Transverse colon (tissue), 4 donors: Measurements from ENCODE around the gene TEAD2. TPM values are rescaled to one million over a fixed set of nuclear protein-coding genes. Genes with fewer than 3 reads are reported as not detected.
"Not testable (repeated sequence)": the region's sequence is repeated elsewhere in the genome, so short reads cannot be mapped to it uniquely, and the experiment has no call there.

Experiments used
- DNase-seq: peaks from one replicate; pipeline ENCODE4 v3.0.0-alpha.2; 2019
- H3K27ac ChIP-seq, 4 donors: fragments of 200-600 bp; sonication (generic); 2 replicates each; pipeline ENCODE4 v1.5.1; 2016 to 2018; ENCODE audit warnings: inconsistent platforms in 4 of 4
- H3K27me3 ChIP-seq: fragments of 200-600 bp; sonication (generic); 2 replicates; pipeline ENCODE4 v1.5.1; 2017; ENCODE audit warnings: inconsistent platforms
- H3K36me3 ChIP-seq, 4 donors: fragments of 200-600 bp; sonication (generic); 2 replicates each; pipeline ENCODE4 v1.5.1; 2017 to 2019; ENCODE audit warnings: inconsistent platforms in 4 of 4
- H3K4me1 ChIP-seq, 4 donors: fragments of 200-600 bp; sonication (generic); 2 replicates each; pipeline ENCODE4 v1.5.1; 2017 to 2020; ENCODE audit warnings: inconsistent platforms in 4 of 4
- H3K4me3 ChIP-seq, 4 donors: fragments of 200-600 bp; sonication (generic); 1 replicate in 1 of 4; 2 replicates in 3 of 4; pipeline versions ENCODE4 v1.5.1 to v1.6.1; 2017 to 2019; ENCODE audit warnings: inconsistent platforms in 4 of 4
- H3K9me3 ChIP-seq, 2 donors: fragments of 200-600 bp; sonication (generic); 2 replicates each; pipeline ENCODE4 v1.5.1; 2017 to 2019; ENCODE audit warnings: inconsistent platforms in 2 of 2
- EP300 ChIP-seq: sonication (generic); formaldehyde crosslinking; IDR thresholded peaks from one replicate; pipeline ENCODE4 v1.6.1; 2017; ENCODE audit warnings: antibody characterized with exemption, low read depth
- POLR2A ChIP-seq: fragments of 450-650 bp; IDR thresholded peaks from one replicate; pipeline ENCODE4 v1.6.1; 2016; ENCODE audit warnings: antibody characterized with exemption, mild to moderate bottlenecking, moderate library complexity
- POLR2AphosphoS5 ChIP-seq, 3 donors: sonication (generic); formaldehyde crosslinking; IDR thresholded peaks; one replicate each; pipeline ENCODE4 v1.6.1; 2016; ENCODE audit warnings: antibody characterized with exemption in 3 of 3
- WGBS, 2 donors: methylation state at CpG; one replicate each; pipeline ENCODE4 v1.1.5; 2018; ENCODE audit warnings: low coverage in 1 of 2; 5-methylcytosine and 5-hydroxymethylcytosine counted together
- in situ Hi-C, 4 donors: fragments of 200-750 bp; cut with MboI; loops; one replicate each; pipeline versions ENCODE4 v1.15.0 to v1.15.1; 2017; ENCODE audit warnings: low sequenced_read_pairs in 3 of 4, low pct_ligation_motif_present in 1 of 4, low pct_unique_long_range_greater_than_20kb in 1 of 4
- intact Hi-C: fragments of 100-400 bp; cut with DNase I; formaldehyde crosslinking; loops from one replicate; pipeline ENCODE4 v1.15.1; 2023; ENCODE audit warnings: low total_unique reads
- total RNA-seq, 4 donors: library from RNA; depleted of rRNA; stranded (reverse); fragments of >200 nt; gene quantifications; one replicate each; pipeline ENCODE4 v1.1.0, GENCODE V29; 2016
- TF ChIP-seq, protein P1 (sequence below), 5 experiments: fragments of 200-600 bp in 3 of 5; fragments of 450-650 bp in 2 of 5; sonication (generic) in 3 of 5; IDR thresholded peaks; 1 replicate in 2 of 5; 2 replicates in 3 of 5; pipeline ENCODE4 v1.5.1; 2016 to 2017; ENCODE audit warnings: antibody characterized with exemption in 5 of 5, inconsistent platforms in 3 of 5, mild to moderate bottlenecking in 2 of 5, moderate library complexity in 1 of 5

Gene TEAD2
- total RNA-seq, 4 donors from 2014 or later: 5.6 to 20.3 (median 10.9) TPM

DNA sequence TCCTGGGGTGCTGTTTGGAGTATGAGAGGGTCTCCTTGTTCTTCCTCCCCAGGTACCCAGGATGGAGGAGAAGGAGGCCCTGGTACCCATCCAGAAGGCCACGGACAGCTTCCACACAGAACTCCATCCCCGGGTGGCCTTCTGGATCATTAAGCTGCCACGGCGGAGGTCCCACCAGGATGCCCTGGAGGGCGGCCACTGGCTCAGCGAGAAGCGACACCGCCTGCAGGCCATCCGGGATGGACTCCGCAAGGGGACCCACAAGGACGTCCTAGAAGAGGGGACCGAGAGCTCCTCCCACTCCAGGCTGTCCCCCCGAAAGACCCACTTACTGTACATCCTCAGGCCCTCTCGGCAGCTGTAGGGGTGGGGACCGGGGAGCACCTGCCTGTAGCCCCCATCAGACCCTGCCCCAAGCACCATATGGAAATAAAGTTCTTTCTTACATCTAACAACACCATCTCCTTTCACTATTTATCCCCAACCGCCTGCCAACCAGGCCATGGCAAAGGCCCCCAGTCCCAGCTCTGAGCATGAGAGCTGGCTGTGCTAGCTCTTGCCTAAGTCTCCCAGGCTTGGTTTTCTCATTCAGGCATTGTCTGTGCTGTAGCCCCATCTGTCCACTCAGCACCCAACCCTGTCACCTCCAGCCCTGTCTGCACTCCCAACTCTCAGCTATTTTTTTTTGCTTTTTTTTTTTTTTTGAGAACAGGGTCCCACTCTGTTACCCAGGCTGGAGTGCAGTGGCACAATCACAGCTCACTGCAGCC is 12.6 kb upstream of the TEAD2 start:
- no peaks in the 10 kb centered on the region for H3K9me3 ChIP-seq
- no peaks in the 10 kb centered on the region for H3K4me1 ChIP-seq
- 95% methylated on average over 15 of the region's 16 CpGs; no CpG with 5 or more reads in 1 of the 2 donors for WGBS, 2 donors
- no peak overlapping the region for H3K27ac ChIP-seq
- H3K27me3 ChIP-seq: no peaks in the 10 kb centered on the region
- intact Hi-C loops: no loop called here
- H3K4me3 ChIP-seq: no peak overlapping the region
- TF ChIP-seq, protein P1, sequence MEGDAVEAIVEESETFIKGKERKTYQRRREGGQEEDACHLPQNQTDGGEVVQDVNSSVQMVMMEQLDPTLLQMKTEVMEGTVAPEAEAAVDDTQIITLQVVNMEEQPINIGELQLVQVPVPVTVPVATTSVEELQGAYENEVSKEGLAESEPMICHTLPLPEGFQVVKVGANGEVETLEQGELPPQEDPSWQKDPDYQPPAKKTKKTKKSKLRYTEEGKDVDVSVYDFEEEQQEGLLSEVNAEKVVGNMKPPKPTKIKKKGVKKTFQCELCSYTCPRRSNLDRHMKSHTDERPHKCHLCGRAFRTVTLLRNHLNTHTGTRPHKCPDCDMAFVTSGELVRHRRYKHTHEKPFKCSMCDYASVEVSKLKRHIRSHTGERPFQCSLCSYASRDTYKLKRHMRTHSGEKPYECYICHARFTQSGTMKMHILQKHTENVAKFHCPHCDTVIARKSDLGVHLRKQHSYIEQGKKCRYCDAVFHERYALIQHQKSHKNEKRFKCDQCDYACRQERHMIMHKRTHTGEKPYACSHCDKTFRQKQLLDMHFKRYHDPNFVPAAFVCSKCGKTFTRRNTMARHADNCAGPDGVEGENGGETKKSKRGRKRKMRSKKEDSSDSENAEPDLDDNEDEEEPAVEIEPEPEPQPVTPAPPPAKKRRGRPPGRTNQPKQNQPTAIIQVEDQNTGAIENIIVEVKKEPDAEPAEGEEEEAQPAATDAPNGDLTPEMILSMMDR (IDR thresholded peaks at IDR 0.05): no peak
- TF ChIP-seq EP300 (no peak), POLR2AphosphoS5 (IDR thresholded peaks at IDR 0.05) (no peak), POLR2A (no peak)
- DNase-seq: no peak
- in situ Hi-C loops: no loop called here
- no peaks in the 10 kb centered on the region for H3K36me3 ChIP-seq

DNA sequence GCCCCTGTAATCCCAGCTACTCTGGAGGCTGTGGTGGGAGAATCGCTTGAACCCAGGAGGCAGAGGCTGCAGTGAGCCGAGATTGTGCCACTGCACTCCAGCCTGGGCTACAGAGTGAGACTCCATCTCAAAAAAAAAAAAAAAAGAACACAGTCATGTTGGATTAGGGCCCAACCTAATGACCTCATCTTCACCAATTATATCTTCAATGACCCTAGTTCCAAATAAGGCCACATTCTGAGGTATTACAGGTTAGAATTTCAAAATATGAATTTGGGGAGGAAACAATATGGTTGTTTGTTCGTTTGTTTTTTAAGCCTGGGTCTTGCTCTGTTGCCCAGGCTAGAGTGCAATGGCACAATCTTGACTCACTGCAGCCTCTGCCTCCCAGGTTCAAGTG is 11.0 kb upstream of the TEAD2 start:
- H3K27ac ChIP-seq, H3K27me3 ChIP-seq, H3K4me1 ChIP-seq, in situ Hi-C loops, intact Hi-C loops, H3K4me3 ChIP-seq, H3K36me3 ChIP-seq, DNase-seq: not testable (repeated sequence)
- WGBS, 2 donors: 77 to 79% methylated on average over 3 of the region's 3 CpGs
- H3K9me3 ChIP-seq: peaks cover 10 to 11% of the 10 kb centered on the region in 2 donors

DNA sequence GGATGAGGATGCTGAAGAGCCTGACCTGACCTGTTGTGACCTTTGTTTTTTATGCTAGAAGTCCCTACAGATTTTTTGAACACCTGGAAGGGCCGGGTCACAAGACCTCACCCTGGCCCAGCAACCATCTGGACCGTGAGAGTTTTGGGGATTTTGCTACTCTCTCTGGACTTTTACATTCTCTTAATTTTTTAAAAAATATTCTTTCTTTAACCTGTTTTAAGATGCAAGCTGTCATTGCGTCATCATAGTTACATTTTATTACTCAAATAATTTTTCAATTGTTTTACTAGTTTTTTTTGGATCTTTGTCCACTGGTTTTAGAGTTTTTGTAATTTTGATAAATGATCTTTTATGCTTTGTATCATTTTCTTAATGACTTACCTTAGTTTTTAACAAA is 9.0 kb upstream of the TEAD2 start:
- Histone ChIP-seq H3K27me3 (no peaks in the 10 kb centered on the region), H3K9me3 (peaks cover 10 to 11% of the 10 kb centered on the region in 2 donors), H3K4me3 (no peak overlapping the region), H3K4me1 (no peaks in the 10 kb centered on the region), H3K36me3 (no peaks in the 10 kb centered on the region), H3K27ac (no peak overlapping the region)
- in situ Hi-C loops: no loop called here
- intact Hi-C loops: no loop called here
- DNase-seq: no peak
- no peak for TF ChIP-seq EP300
- 49 to 88% methylated on average over 3 of the region's 3 CpGs for WGBS, 2 donors

DNA sequence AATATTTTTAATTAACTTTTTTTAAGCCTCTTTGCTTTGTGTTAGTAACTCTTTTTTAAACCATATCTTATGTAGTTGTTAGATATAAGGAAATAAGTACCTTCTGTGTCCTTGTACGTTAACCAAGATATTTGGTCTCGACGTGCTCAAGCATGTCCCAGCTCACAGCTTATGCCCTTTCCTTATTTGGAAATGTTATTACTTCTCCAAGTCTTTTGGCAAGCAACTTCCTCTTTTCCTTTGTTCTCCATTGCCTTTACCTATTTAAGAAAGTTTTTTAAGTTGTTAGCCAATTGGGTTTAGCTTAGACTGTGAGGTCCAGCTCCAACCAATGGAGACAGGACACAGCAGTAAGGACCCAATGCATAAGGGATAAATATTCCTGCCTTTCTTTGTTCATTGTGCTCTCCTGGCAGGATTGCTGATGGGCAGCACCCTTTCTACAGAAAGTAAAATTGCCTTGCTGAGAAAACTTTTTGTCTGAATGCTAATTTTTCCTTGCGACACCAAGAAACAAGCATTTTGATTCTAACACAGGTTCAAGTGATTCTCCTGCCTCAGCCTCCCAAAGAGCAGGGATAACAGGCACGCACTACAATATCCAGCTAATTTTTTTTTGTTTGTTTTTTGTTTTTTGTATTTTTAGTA is 6.6 kb upstream of the TEAD2 start:
- in situ Hi-C loops (no loop called here), intact Hi-C loops (no loop called here)
- Histone ChIP-seq H3K4me1 (peaks cover 0 to 5% (median 2%) of the 10 kb centered on the region in 4 donors), H3K4me3 (no peak overlapping the region), H3K36me3 (no peaks in the 10 kb centered on the region), H3K27ac (no peak overlapping the region), H3K27me3 (no peaks in the 10 kb centered on the region), H3K9me3 (peaks cover 10 to 11% of the 10 kb centered on the region in 2 donors)
- WGBS, 2 donors: 90 to 92% methylated on average over 2 to 5 of the region's 5 CpGs
- TF ChIP-seq POLR2AphosphoS5 (IDR thresholded peaks at IDR 0.05) (no peak), EP300 (no peak), POLR2A (no peak)
- TF ChIP-seq, protein P1 (IDR thresholded peaks at IDR 0.05): no peak
- no peak for DNase-seq

DNA sequence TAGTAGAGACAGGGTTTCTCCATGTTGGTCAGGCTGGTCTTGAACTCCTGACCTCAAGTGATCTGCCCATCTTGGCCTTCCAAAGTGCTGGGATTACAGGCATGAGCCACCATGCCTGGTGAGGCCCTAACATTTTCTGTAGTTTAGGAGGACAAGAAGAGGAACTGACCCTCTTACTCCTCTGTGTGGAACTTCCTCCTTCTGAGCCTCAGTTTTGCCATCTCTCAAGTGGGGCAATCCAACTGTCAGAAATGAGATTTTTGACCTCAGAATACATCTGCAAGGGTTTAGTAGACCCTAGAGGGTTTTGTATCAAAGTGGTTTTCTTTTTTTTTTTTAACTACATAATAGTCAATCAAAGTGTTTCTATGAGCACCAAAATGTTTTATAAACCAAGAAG is 3.9 kb upstream of the TEAD2 start:
- Histone ChIP-seq H3K4me1 (peaks cover 4 to 32% (median 18%) of the 10 kb centered on the region in 4 donors), H3K4me3 (no peak overlapping the region), H3K36me3 (no peaks in the 10 kb centered on the region), H3K27ac (no peak overlapping the region), H3K9me3 (peaks cover 10 to 11% of the 10 kb centered on the region in 2 donors), H3K27me3 (no peaks in the 10 kb centered on the region)
- intact Hi-C loops (loop anchor here (2.0 kb wide), 1 partner anchor 77 kb away; no protein-coding TSS in a partner anchor), in situ Hi-C loops (no loop called here)
- no peak for DNase-seq
- TF ChIP-seq POLR2A (no peak), EP300 (no peak), POLR2AphosphoS5 (IDR thresholded peaks at IDR 0.05) (no peak)
- TF ChIP-seq, protein P1 (IDR thresholded peaks at IDR 0.05): no peak
